Stimulated activated CD8-positive, alpha-beta memory T cell treated with anti-CD3 and anti-CD28 coated beads, Interleukin-7, amount 100 ng/mL, for 24 hours (primary cell): ENCODE data around the gene TMTC2.
"Not testable (repeated sequence)": the region's sequence is repeated elsewhere in the genome, so short reads cannot be mapped to it uniquely, and the experiment has no call there.

Experiments
- DNase-seq: peaks from one replicate; pipeline ENCODE4 v3.0.0-alpha.2; 2020; ENCODE audit warnings: low read depth

The TMTC2 gene

GRCh38 chr12:83082690-83083276 is 396.1 kb downstream of the TMTC2 start:
- DNase-seq: no peak

GRCh38 chr12:83083616-83084015 is 396.9 kb downstream of the TMTC2 start:
- no peak for DNase-seq

- DNase-seq: no peak
Observed at GRCh38 chr12:83084516-83085234, 398.0 kb downstream of the TMTC2 start.

- no peak for DNase-seq
Observed at GRCh38 chr12:83086023-83086422, 399.3 kb downstream of the TMTC2 start.

GRCh38 chr12:83089575-83089974 is 402.9 kb downstream of the TMTC2 start:
- no peak for DNase-seq

GRCh38 chr12:83092129-83092528 is 405.4 kb downstream of the TMTC2 start:
- no peak for DNase-seq

- no peak for DNase-seq
Observed at GRCh38 chr12:83092606-83093005, 405.9 kb downstream of the TMTC2 start.

GRCh38 chr12:83093426-83093825 is 406.7 kb downstream of the TMTC2 start:
- DNase-seq: no peak

- no peak for DNase-seq
Observed at GRCh38 chr12:83097643-83098342, 411.1 kb downstream of the TMTC2 start.

GRCh38 chr12:83099436-83099835 is 412.7 kb downstream of the TMTC2 start:
- DNase-seq: no peak

- DNase-seq: no peak
Observed at GRCh38 chr12:83102499-83102898, 415.8 kb downstream of the TMTC2 start.

- DNase-seq: no peak
Observed at GRCh38 chr12:83106873-83107272, 420.2 kb downstream of the TMTC2 start.

GRCh38 chr12:83110424-83110823 is 423.7 kb downstream of the TMTC2 start:
- DNase-seq: no peak

- DNase-seq: no peak
Observed at GRCh38 chr12:83113945-83114344, 427.2 kb downstream of the TMTC2 start.

- no peak for DNase-seq
Observed at GRCh38 chr12:83114966-83115365, 428.3 kb downstream of the TMTC2 start.

GRCh38 chr12:83117926-83118325 is 431.2 kb downstream of the TMTC2 start:
- DNase-seq: not testable (repeated sequence)

GRCh38 chr12:83121897-83122622 is 435.4 kb downstream of the TMTC2 start:
- no peak for DNase-seq

GRCh38 chr12:83122623-83122934 is 435.9 kb downstream of the TMTC2 start:
- no peak for DNase-seq

GRCh38 chr12:83123039-83123438 is 436.3 kb downstream of the TMTC2 start:
- no peak for DNase-seq

- DNase-seq: no peak
Observed at GRCh38 chr12:83128540-83128939, 441.8 kb downstream of the TMTC2 start.

GRCh38 chr12:83130178-83130577 is 443.5 kb downstream of the TMTC2 start:
- DNase-seq: no peak

GRCh38 chr12:83132360-83132759 is 445.7 kb downstream of the TMTC2 start:
- DNase-seq: no peak

GRCh38 chr12:83136411-83136810 is 449.7 kb downstream of the TMTC2 start:
- DNase-seq: no peak
